HFF-Myc (cell line): ENCODE measurements around the gene ASCC2.

Experiments used
- DNase-seq: peaks from one replicate; pipeline ENCODE4 v3.0.0-alpha.2; 2011; ENCODE audit warnings: low read depth; ENCODE audit errors: extremely low read depth
- H3K4me3 ChIP-seq: replicated peaks from 2 replicates; pipeline ENCODE4 v1.5.1; 2011; ENCODE audit warnings: low read depth, mild to moderate bottlenecking, control low read depth, low read length
- CTCF ChIP-seq: IDR thresholded peaks from 2 replicates; pipeline ENCODE4 v1.5.1; 2012; ENCODE audit warnings: mild to moderate bottlenecking, low read depth, low read length, control low read depth; ENCODE audit errors: missing control alignments

The ASCC2 gene

GRCh38 chr22:29751669-29752068, 86.4 kb downstream of the ASCC2 start:
- H3K4me3 ChIP-seq: no peak overlapping the region
- no peak for TF ChIP-seq CTCF

GRCh38 chr22:29750559-29751538, 87.2 kb downstream of the ASCC2 start:
- DNase-seq: no peak
- no peak for TF ChIP-seq CTCF
- H3K4me3 ChIP-seq: no peak overlapping the region

More at GRCh38 chr22:29751669-29752068, 86.4 kb downstream of the ASCC2 start:
- no peak for DNase-seq

- H3K4me3 ChIP-seq: no peak overlapping the region
- TF ChIP-seq CTCF: no peak
- no peak for DNase-seq
Measured at GRCh38 chr22:29750029-29750428, 88.0 kb downstream of the ASCC2 start.

GRCh38 chr22:29748248-29748893, 89.7 kb downstream of the ASCC2 start:
- DNase-seq: no peak
- no peak for TF ChIP-seq CTCF
- no peak overlapping the region for H3K4me3 ChIP-seq

GRCh38 chr22:29747832-29748231, 90.2 kb downstream of the ASCC2 start:
- no peak overlapping the region for H3K4me3 ChIP-seq
- no peak for TF ChIP-seq CTCF
- DNase-seq: no peak

GRCh38 chr22:29744902-29745301, 93.2 kb downstream of the ASCC2 start:
- no peak for DNase-seq

More at GRCh38 chr22:29744902-29745301, 93.2 kb downstream of the ASCC2 start:
- TF ChIP-seq CTCF: no peak
- H3K4me3 ChIP-seq: no peak overlapping the region
